MM.1S (cell line): ENCODE results near the gene NPSR1.

Experiments
- DNase-seq: peaks from one replicate; pipeline ENCODE4 v3.0.0-alpha.2; 2015
- H2AFZ ChIP-seq: fragments of 300-600 bp; sonication (generic); 2 replicates; pipeline ENCODE4 v1.6.0; 2016; ENCODE audit warnings: antibody characterized with exemption, low read length
- H3F3A ChIP-seq: fragments of 300-600 bp; sonication (generic); 2 replicates; pipeline ENCODE4 v1.6.1; 2016; ENCODE audit warnings: mild to moderate bottlenecking, antibody characterized with exemption, low read length, moderate library complexity, mixed read lengths; ENCODE audit not compliant: insufficient read depth
- H3K27ac ChIP-seq: fragments of 300-600 bp; sonication (generic); 2 replicates; pipeline ENCODE4 v1.5.1; 2016; ENCODE audit warnings: mild to moderate bottlenecking, low read length
- H3K27me3 ChIP-seq: fragments of 300-600 bp; sonication (generic); replicated peaks from 2 replicates; pipeline ENCODE4 v1.6.0; 2016; ENCODE audit warnings: low read length; ENCODE audit not compliant: insufficient read depth
- H3K36me3 ChIP-seq: fragments of 300-600 bp; sonication (generic); replicated peaks from 2 replicates; pipeline ENCODE4 v1.6.1; 2016; ENCODE audit warnings: mild to moderate bottlenecking, low read length, mixed read lengths; ENCODE audit not compliant: insufficient read depth
- H3K4me1 ChIP-seq: fragments of 300-600 bp; sonication (generic); 2 replicates; pipeline ENCODE4 v1.6.1; 2016; ENCODE audit warnings: low read length, mixed read lengths
- H3K4me2 ChIP-seq: fragments of 300-600 bp; sonication (generic); 2 replicates; pipeline ENCODE4 v1.6.0; 2016; ENCODE audit warnings: low read depth, low read length
- H3K4me3 ChIP-seq: fragments of 300-600 bp; sonication (generic); 2 replicates; pipeline ENCODE4 v1.5.1; 2016; ENCODE audit warnings: low read length, mixed read lengths
- H3K79me2 ChIP-seq: fragments of 300-600 bp; sonication (generic); 2 replicates; pipeline ENCODE4 v1.6.1; 2016; ENCODE audit warnings: mixed run types, low read length, mixed read lengths
- H3K9ac ChIP-seq: fragments of 300-600 bp; sonication (generic); 2 replicates; pipeline ENCODE4 v1.6.1; 2016; ENCODE audit warnings: low read length, mixed read lengths
- H3K9me2 ChIP-seq: fragments of 300-600 bp; sonication (generic); replicated peaks from 2 replicates; pipeline ENCODE4 v1.6.1; 2016; ENCODE audit warnings: mild to moderate bottlenecking, low read length, mixed read lengths; ENCODE audit not compliant: insufficient read depth
- H3K9me3 ChIP-seq: fragments of 300-600 bp; sonication (generic); replicated peaks from 2 replicates; pipeline ENCODE4 v1.6.1; 2016; ENCODE audit warnings: mild to moderate bottlenecking, low read length, mixed read lengths; ENCODE audit not compliant: insufficient read depth
- H4K20me1 ChIP-seq: fragments of 300-600 bp; sonication (generic); 2 replicates; pipeline ENCODE4 v1.6.1; 2016; ENCODE audit warnings: mild to moderate bottlenecking, low read length, moderate library complexity, mixed read lengths; ENCODE audit not compliant: insufficient read depth
- CTCF ChIP-seq: fragments of 300-600 bp; sonication (generic); IDR thresholded peaks from 2 replicates; pipeline ENCODE4 v1.5.1; 2016; ENCODE audit warnings: antibody characterized with exemption, low read length, mixed read lengths
- EZH2 ChIP-seq: fragments of 300-600 bp; sonication (generic); optimal IDR thresholded peaks from 2 replicates; pipeline ENCODE3; 2017; ENCODE audit warnings: low read depth, mild to moderate bottlenecking, antibody characterized with exemption, low read length, mixed read lengths
- EZH2phosphoT487 ChIP-seq: fragments of 300-600 bp; sonication (generic); IDR thresholded peaks from 2 replicates; pipeline ENCODE4 v1.6.1; 2018; ENCODE audit warnings: antibody characterized with exemption, low read length

NPSR1 gene

GRCh38 chr7:34672430-34672829, 14.4 kb downstream of the NPSR1 start:
- DNase-seq = no peak
- Histone ChIP-seq H3K4me1 (peaks cover 9% of the 10 kb centered on the region; the same call in 1 of the 2 replicates), H4K20me1 (no peaks in the 10 kb centered on the region)

DNA sequence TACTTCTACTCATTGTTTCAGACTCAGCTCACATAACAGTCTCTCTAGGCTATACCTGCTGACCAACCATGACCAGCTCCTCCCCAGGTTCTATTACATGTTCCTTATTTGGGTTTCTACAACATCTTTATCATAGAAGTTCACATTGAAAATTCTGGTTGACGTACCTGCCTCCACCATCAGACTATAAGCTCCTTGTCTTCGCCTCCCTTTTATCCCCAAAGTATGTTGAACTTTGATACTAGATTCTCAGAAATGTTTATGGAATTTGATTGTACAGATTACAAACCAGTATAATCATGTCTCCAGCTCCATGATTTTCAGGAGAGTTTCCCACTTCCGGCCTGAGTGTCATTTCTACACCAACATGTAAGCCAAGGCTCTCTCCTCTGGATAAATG, 15.0 kb downstream of the NPSR1 start:
- no peaks in the 10 kb centered on the region for H3K9me3 ChIP-seq
- H3K4me2 ChIP-seq = no peak overlapping the region
- H3K36me3 ChIP-seq = no peaks in the 10 kb centered on the region
- TF ChIP-seq CTCF = no peak
- no peak for TF ChIP-seq EZH2
- TF ChIP-seq EZH2phosphoT487 = no peak
- H3K27me3 ChIP-seq = no peaks in the 10 kb centered on the region
- peaks cover 9% of the 10 kb centered on the region; the same call in 1 of the 2 replicates for H3K4me1 ChIP-seq
- no peaks in the 10 kb centered on the region for H3K9me2 ChIP-seq
- H3K9ac ChIP-seq = no peak overlapping the region
- H3K79me2 ChIP-seq = no peaks in the 10 kb centered on the region
- no peak for DNase-seq
- no peak overlapping the region for H3K27ac ChIP-seq
- no peaks in the 10 kb centered on the region for H3F3A ChIP-seq
- no peak overlapping the region for H3K4me3 ChIP-seq
- no peak overlapping the region for H2AFZ ChIP-seq
- no peaks in the 10 kb centered on the region for H4K20me1 ChIP-seq

More at GRCh38 chr7:34672430-34672829, 14.4 kb downstream of the NPSR1 start:
- no peak overlapping the region for H2AFZ ChIP-seq
- no peak overlapping the region for H3K4me3 ChIP-seq
- H3K79me2 ChIP-seq = no peaks in the 10 kb centered on the region
- H3K9ac ChIP-seq = no peak overlapping the region
- TF ChIP-seq CTCF = no peak
- TF ChIP-seq EZH2 = no peak
- TF ChIP-seq EZH2phosphoT487 = no peak
- no peak overlapping the region for H3K27ac ChIP-seq
- H3K9me3 ChIP-seq = no peaks in the 10 kb centered on the region
- no peaks in the 10 kb centered on the region for H3F3A ChIP-seq
- no peaks in the 10 kb centered on the region for H3K27me3 ChIP-seq
- H3K9me2 ChIP-seq = no peaks in the 10 kb centered on the region
- H3K4me2 ChIP-seq = no peak overlapping the region
- no peaks in the 10 kb centered on the region for H3K36me3 ChIP-seq

DNA sequence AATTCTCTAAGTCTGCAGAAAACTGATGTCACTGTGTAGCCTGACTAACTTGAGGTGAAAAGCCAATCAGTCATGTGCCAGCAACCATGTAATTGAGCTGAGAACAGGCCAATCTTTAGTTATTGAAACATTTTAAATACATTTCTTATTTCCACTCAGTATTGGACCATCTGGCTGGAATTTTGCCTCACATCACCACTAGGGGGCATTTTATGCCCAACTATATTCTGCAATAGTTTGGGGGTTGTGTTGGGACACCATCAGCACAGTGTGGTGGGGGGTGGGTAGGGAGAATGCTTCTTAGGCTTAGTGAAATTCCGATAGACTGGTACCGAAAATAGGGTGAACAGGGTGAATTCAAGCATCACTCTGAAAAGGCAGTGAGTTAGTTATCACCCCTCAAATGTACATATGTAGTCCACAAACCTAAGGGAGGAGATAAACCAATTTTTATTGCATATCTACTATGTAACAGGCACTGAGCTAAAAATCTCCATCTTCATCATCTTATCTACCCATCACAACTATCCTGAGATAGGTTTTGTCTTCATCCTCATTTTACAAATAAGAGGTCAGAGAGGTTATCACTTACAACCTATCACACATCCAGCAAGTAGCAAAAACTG, 17.8 kb downstream of the NPSR1 start:
- TF ChIP-seq EZH2 (no peak), CTCF (peak; percentile 87)
- Histone ChIP-seq H3F3A (no peaks in the 10 kb centered on the region), H3K79me2 (no peaks in the 10 kb centered on the region), H3K9ac (no peak overlapping the region), H4K20me1 (no peaks in the 10 kb centered on the region), H3K36me3 (no peaks in the 10 kb centered on the region), H3K27me3 (no peaks in the 10 kb centered on the region), H2AFZ (no peak overlapping the region), H3K4me2 (no peak overlapping the region), H3K27ac (no peak overlapping the region), H3K4me3 (no peak overlapping the region), H3K4me1 (peaks cover 9% of the 10 kb centered on the region; the same call in 1 of the 2 replicates), H3K9me2 (no peaks in the 10 kb centered on the region), H3K9me3 (no peaks in the 10 kb centered on the region)
- DNase-seq = peak; percentile 56
